ENCODE measurements around the gene XKR8.

XKR8 gene

DNA sequence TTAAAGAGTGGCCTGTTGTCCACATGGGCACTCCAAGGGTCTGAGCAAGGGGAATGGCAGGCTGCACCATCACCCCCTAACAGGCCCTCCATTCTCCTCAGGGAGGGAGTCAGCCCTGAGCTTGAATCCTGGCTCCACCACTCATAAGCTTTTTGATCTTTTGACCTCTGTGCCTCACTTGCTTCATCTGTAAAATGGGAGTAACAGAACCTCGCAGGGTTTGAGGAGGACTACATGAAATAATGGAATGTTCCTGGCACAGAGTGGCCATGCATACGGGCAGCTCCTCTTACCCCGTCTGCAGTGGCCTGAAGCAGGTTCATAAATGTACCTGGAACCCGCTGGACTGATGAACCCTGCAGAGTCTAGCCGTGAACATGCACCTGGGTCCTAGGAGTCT, 2.1 kb upstream of the XKR8 start:
- DNase-seq = no peak

- DNase-seq = no peak
Measured at GRCh38 chr1:27958513-27958912, 1.3 kb upstream of the XKR8 start.

DNA sequence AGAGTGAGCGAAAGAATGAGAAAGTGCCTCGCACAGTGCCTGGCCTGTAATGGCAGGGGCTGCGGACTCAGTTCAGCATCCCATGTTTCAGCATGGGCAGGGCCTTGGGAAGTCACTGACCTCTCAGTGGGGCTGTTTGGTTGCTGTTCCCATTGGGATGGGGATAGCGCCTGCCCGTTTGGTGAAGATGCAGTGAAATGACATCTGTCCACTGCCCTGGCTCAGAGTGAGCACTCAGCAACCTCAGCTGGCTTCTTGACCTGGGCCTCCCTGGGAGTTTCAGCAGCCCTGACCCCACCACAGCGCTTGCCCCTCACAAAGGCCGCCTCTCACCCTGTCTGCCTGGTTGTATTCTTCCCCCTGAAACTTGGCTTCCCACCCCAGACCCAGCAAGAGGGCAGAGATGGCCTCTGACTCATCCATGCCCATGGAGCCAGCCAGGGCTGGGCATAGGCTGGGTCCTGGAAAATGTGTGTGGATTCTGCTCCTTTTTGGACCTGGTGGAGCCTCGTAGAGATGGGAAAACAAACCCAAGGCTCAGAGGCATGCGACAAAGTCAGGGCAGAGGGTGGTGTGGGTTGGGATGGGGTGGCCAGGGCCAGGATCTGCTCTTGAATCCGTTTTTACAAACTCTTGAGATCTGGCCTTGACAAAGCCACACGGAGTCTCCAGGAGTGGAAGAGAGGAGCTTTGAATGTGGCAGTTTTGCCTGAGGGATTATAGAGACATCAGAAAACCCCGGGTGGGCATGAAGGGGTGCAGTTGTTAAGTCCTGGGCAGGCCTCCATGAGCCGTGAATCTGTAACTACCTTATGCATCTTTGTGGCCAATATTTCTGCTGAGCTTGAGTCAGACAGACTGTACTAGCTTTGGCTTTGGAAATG, 1.2 kb downstream of the XKR8 start:
- no peak for DNase-seq

- no peak for DNase-seq
Measured at GRCh38 chr1:27961646-27962221, 2.0 kb downstream of the XKR8 start.

DNA sequence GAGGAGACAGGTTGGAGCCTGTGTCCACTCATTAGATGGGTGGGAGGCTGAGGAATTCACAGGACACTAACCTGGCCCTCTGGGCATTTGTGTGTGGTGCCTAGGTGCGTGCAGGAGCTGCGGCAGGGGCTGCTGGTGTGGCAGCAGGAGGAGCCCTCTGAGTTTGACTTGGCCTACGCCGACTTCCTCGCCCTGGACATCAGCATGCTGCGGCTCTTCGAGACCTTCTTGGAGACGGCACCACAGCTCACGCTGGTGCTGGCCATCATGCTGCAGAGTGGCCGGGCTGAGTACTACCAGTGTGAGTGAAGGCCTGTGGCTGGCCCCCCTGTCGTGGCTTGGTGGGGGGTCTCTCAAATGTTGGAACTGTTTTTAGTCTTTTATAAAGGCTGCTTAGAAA, 3.6 kb downstream of the XKR8 start:
- DNase-seq = no peak

GRCh38 chr1:27966402-27967105, 6.8 kb downstream of the XKR8 start:
- DNase-seq = no peak

GRCh38 chr1:27967106-27967883, 7.5 kb downstream of the XKR8 start:
- DNase-seq = no peak

DNA sequence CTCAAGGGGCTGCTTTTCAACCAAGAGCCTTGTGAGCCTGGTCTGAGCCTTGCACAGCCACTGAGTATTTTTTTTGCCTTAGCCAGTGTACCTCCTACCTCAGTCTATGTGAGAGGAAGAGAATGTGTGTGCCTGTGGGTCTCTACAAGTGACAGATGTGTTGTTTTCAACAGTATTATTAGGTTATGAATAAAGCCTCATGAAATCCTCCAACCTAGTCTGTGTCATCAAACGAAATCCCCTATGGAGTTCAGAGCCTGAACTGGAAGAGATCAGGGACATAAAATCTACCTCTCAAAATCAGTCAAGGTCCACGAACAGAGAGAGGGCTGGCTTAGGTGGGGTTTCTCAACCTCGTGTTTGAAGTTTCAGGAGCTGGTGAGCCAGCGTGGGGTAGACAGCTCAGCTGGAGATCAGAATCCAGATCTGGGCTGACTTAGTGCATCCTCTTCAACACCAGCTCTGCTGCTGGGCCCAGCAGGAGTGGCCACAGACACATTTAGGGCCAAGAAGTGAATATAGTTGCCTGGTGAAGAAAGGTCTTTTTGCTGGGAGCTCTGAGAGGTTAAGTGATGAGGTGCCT, 8.2 kb downstream of the XKR8 start:
- DNase-seq = no peak

GRCh38 chr1:27968692-27969091, 8.9 kb downstream of the XKR8 start:
- DNase-seq = no peak

- DNase-seq = no peak
Measured at GRCh38 chr1:27970401-27970800, 10.6 kb downstream of the XKR8 start.

DNA sequence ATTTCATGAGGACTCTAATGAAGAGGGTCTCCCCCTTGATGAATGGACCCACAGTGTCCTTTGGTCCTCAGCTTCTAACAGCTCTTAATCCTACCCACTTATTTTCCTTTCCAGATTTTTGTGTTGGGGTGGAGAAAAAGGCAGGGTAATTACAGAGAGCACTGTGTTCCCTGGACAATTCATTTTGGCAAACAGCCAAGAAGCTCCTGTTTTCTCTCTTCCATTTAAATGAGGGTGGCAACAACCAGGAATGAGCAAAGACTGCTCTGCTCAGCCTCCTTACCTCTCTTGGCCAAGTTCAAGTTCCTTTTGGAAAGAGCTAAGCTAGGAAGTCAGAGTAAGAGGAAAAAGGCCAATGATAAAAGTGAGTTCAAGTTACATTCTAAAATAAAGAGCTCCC, 11.9 kb downstream of the XKR8 start:
- no peak for DNase-seq

DNA sequence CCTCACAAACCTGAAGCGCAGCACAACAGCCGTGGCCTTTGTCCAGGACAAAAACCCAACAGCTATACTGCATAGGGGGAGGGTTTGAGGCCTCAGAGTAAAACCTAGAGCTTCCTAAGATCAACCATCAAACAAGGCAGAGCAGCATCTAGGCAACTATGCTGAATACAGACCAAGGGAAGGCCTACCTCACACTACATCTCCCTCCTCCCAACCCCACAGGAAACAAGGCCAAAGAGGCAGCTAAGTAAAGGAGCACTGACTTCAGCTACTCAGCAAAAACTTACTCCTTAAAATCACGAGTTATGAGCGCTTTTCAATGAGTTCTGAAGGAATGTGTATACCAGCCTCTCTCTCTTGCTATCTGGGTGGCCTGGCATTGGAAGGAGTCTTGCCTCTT, 12.4 kb downstream of the XKR8 start:
- no peak for DNase-seq

DNA sequence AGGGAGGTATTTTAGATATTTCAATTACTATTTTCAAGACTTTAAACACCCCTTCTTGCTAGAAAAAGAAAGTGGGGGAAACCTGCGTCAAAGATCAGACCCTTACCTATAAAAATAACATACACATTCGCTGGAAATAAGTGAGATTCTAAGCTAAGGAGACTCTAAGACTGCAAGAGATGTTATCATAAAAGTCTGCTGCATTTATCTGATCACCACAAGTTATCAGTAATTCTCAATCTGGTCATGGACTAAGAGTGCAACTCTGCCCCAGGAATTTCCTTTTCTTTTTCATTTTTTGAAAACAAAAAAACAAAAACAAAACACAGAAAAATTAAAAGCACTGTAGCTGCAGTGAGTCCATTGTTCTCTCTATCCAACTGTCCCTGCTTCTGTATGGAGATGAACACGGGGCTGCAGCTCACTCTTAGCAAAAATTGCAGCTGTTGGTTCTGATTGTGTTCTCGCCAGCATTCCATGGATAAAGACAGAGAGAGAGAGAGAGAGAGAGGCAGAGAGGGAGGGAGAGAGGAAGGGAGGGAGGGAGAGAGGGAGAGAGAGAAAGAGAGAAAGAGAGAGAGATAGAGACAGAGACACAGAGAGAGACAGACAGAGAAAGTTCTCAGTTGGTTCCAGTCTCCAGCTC, 14.1 kb downstream of the XKR8 start:
- no peak for DNase-seq

- no peak for DNase-seq
Measured at GRCh38 chr1:27974417-27974781, 14.6 kb downstream of the XKR8 start.

- DNase-seq = no peak
Measured at GRCh38 chr1:27979151-27979858, 19.5 kb downstream of the XKR8 start.

DNA sequence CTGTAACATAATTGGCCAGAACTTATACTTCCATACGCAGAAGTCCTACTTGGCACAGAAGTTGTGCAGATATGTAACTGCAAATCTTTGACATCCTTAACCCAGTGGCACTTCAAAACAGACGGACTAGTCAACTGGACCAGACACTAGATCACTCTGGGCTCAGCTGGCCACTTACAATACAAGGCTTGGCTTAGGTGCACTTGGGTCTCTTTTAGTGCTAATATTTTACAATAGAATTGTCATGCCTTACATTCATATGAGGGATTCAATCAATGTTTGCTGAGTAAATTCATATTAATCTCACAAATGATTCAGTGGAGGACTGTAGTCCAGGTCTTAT, 20.1 kb downstream of the XKR8 start:
- DNase-seq = no peak

GRCh38 chr1:27980216-27980845, 20.6 kb downstream of the XKR8 start:
- DNase-seq = no peak

GRCh38 chr1:27981145-27981544, 21.4 kb downstream of the XKR8 start:
- no peak for DNase-seq

DNA sequence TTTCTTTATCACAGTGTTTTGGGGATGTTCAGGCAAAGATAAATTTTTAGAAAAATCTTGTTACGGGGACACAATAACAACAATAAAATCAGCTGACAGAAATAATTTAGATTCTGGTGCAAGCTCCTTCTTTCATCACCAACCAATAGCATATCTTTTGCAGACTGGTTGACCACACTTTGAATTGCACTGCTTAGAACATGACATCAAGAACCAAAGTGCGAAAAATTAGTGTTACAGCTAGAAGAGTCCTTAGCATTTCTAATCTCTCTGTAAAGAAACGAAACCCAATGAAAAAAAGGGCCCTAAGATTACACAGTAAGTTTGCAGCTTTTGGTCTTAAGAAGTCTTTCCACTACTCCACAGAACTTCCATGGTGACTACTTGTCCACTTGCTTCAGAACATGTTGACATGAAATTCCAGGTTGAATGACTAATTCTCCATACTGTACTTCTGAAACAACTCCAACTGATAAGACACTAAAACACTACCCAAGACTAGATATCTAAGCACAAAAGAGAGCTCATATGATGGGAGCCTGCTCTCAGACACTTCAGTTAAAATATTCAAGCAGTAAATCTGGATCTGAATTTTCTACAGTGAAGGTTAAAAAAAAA, 31.3 kb downstream of the XKR8 start:
- DNase-seq = no peak

DNA sequence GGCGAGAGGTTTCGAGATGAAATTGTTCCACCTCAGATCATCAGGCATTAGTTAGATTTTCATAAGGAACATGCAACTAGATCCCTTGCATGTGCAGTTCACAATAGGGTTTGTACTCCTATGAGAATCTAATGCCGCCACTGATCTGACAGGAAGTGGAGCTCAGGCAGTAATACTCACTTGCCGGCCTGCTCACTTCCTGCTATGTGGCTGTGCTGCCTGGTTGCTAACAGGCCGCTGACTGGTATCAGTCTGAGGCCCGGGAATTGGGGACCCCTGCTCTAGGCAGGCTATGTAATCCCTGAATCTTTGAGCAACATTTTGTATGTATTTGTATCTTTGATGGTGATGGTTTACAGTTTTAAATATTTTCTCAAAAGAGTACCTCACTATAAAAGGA, 32.5 kb downstream of the XKR8 start:
- DNase-seq = no peak

GRCh38 chr1:27993241-27993640, 33.5 kb downstream of the XKR8 start:
- DNase-seq = no peak
